MV-4-11 (cell line): ENCODE results near the gene MDFI.

ENCODE experiments used
- DNase-seq: peaks from one replicate; lab custom pipeline; 2025; lab: John Stamatoyannopoulos, UW

MDFI gene

GRCh38 chr6:41688256-41688965, 50.1 kb downstream of the MDFI start:
- DNase-seq: no peak

GRCh38 chr6:41689171-41690008, 51.1 kb downstream of the MDFI start:
- DNase-seq: peak; percentile 9

- DNase-seq: no peak
These were observed 52.5 kb downstream of the MDFI start for GRCh38 chr6:41690541-41691330.

GRCh38 chr6:41691426-41692079, 53.3 kb downstream of the MDFI start:
- no peak for DNase-seq

- DNase-seq: no peak
These were observed 53.9 kb downstream of the MDFI start for GRCh38 chr6:41692080-41692675.

- no peak for DNase-seq
These were observed 54.5 kb downstream of the MDFI start for GRCh38 chr6:41692730-41693129.

- no peak for DNase-seq
These were observed 55.3 kb downstream of the MDFI start for GRCh38 chr6:41693281-41694240.

- DNase-seq: no peak
These were observed 56.7 kb downstream of the MDFI start for GRCh38 chr6:41694815-41695526.

GRCh38 chr6:41695825-41696224, 57.6 kb downstream of the MDFI start:
- DNase-seq: no peak

- DNase-seq: peak; percentile 6
These were observed 58.5 kb downstream of the MDFI start for GRCh38 chr6:41696788-41697187.

GRCh38 chr6:41697861-41698781, 59.9 kb downstream of the MDFI start:
- DNase-seq: no peak

- DNase-seq: no peak
These were observed 60.8 kb downstream of the MDFI start for GRCh38 chr6:41699063-41699462.

- no peak for DNase-seq
These were observed 62.4 kb downstream of the MDFI start for GRCh38 chr6:41700463-41701347.

- no peak for DNase-seq
These were observed 63.9 kb downstream of the MDFI start for GRCh38 chr6:41702089-41702745.

- DNase-seq: no peak
These were observed 64.7 kb downstream of the MDFI start for GRCh38 chr6:41702771-41703494.
